Measurements from ENCODE around the gene PIGW. TPM values are rescaled to one million over a fixed set of nuclear protein-coding genes. Genes with fewer than 3 reads are reported as not detected.
A peak's percentile ranks its signal among the peaks of the same experiment; 100 is the strongest.

Gene PIGW
- total RNA-seq, 1 donor from 2014 or later = 4.3 TPM

- intact Hi-C loops (cut with DNase I) = no loop called here
- DNase-seq (ENCODE audit: low spot score) = no peak
Measured at GRCh38 chr17:36540696-36541095, 5.9 kb downstream of the PIGW start.

- intact Hi-C loops (cut with DNase I) = no loop called here
- no peak for DNase-seq (ENCODE audit: low spot score)
Measured at GRCh38 chr17:36542755-36543154, 8.0 kb downstream of the PIGW start.

GRCh38 chr17:36544044-36544306 is 9.2 kb downstream of the PIGW start:
- no peak for DNase-seq (ENCODE audit: low spot score)
- intact Hi-C loops (cut with DNase I) = loop anchor here (1.0 kb wide), 1 partner anchor 9 kb away; no protein-coding TSS in a partner anchor

- DNase-seq (ENCODE audit: low spot score) = peak; percentile 97
- intact Hi-C loops (cut with DNase I) = loop anchor here (1.0 to 5.0 kb wide), 2 partner anchors 9 to 48 kb away; partner anchors contain the start of gene DHRS11
Measured at GRCh38 chr17:36544307-36545076, 9.7 kb downstream of the PIGW start, which contains the start of gene GGNBP2. TSS of gene GGNBP2 (plus strand) at chr17:36544919. CDS start at chr17:36545725, 806 bp downstream.

- intact Hi-C loops (cut with DNase I) = loop anchor here (5.0 kb wide), 1 partner anchor 47 kb away; the partner anchor contains the start of gene DHRS11
- DNase-seq (ENCODE audit: low spot score) = no peak
Measured at GRCh38 chr17:36545077-36545464, 10.3 kb downstream of the PIGW start.

- intact Hi-C loops (cut with DNase I) = loop anchor here (5.0 kb wide), 1 partner anchor 47 kb away; the partner anchor contains the start of gene DHRS11
Measured at GRCh38 chr17:36545465-36546417, 11.0 kb downstream of the PIGW start.

GRCh38 chr17:36546418-36547093 is 11.8 kb downstream of the PIGW start:
- intact Hi-C loops (cut with DNase I) = loop anchor here (5.0 kb wide), 1 partner anchor 46 kb away; the partner anchor contains the start of gene DHRS11
- no peak for DNase-seq (ENCODE audit: low spot score)

More at GRCh38 chr17:36545465-36546417, 11.0 kb downstream of the PIGW start:
- DNase-seq (ENCODE audit: low spot score) = peak; percentile 97

GRCh38 chr17:36547776-36548175 is 13.0 kb downstream of the PIGW start:
- intact Hi-C loops (cut with DNase I) = loop anchor here (5.0 kb wide), 1 partner anchor 45 kb away; the partner anchor contains the start of gene DHRS11
- DNase-seq (ENCODE audit: low spot score) = no peak

GRCh38 chr17:36550491-36551417 is 16.0 kb downstream of the PIGW start:
- intact Hi-C loops (cut with DNase I) = no loop called here

GRCh38 chr17:36553459-36553858 is 18.7 kb downstream of the PIGW start:
- intact Hi-C loops (cut with DNase I) = no loop called here
- DNase-seq (ENCODE audit: low spot score) = no peak

More at GRCh38 chr17:36550491-36551417, 16.0 kb downstream of the PIGW start:
- no peak for DNase-seq (ENCODE audit: low spot score)

GRCh38 chr17:36566081-36566480 is 31.3 kb downstream of the PIGW start:
- no peak for DNase-seq (ENCODE audit: low spot score)
- intact Hi-C loops (cut with DNase I) = no loop called here

- intact Hi-C loops (cut with DNase I) = no loop called here
- no peak for DNase-seq (ENCODE audit: low spot score)
Measured at GRCh38 chr17:36575028-36575427, 40.2 kb downstream of the PIGW start.

- DNase-seq (ENCODE audit: low spot score) = no peak
- intact Hi-C loops (cut with DNase I) = no loop called here
Measured at GRCh38 chr17:36576793-36577192, 42.0 kb downstream of the PIGW start.

- intact Hi-C loops (cut with DNase I) = no loop called here
Measured at GRCh38 chr17:36578671-36579070, 43.9 kb downstream of the PIGW start.

GRCh38 chr17:36583787-36584186 is 49.0 kb downstream of the PIGW start:
- DNase-seq (ENCODE audit: low spot score) = no peak
- intact Hi-C loops (cut with DNase I) = no loop called here

More at GRCh38 chr17:36578671-36579070, 43.9 kb downstream of the PIGW start:
- DNase-seq (ENCODE audit: low spot score) = no peak

GRCh38 chr17:36586138-36586537 is 51.4 kb downstream of the PIGW start:
- no peak for DNase-seq (ENCODE audit: low spot score)
- intact Hi-C loops (cut with DNase I) = no loop called here
